PC-3 (cell line): ENCODE data around the gene MROH8.

ENCODE experiments used
- CTCF ChIP-seq: fragments of 300-600 bp; sonication (generic); conservative IDR thresholded peaks from 2 replicates; pipeline ENCODE4 v1.5.1; 2017; ENCODE audit warnings: antibody characterized with exemption, low read depth, mild to moderate bottlenecking, low read length
- EZH2 ChIP-seq: fragments of 300-600 bp; sonication (generic); IDR thresholded peaks from one replicate; pipeline ENCODE4 v1.6.1; 2017; ENCODE audit warnings: antibody characterized with exemption, mild to moderate bottlenecking, low read length; ENCODE audit not compliant: unreplicated experiment

- TF ChIP-seq CTCF: no peak
- no peak for TF ChIP-seq EZH2
Observed at GRCh38 chr20:37198932-37199660, 19.7 kb upstream of the MROH8 start.
